ENCODE data around the gene ANKLE2.
"Not testable (repeated sequence)": the region's sequence is repeated elsewhere in the genome, so short reads cannot be mapped to it uniquely, and the experiment has no call there.

ANKLE2 gene

GRCh38 chr12:132803888-132804287, 42.3 kb upstream of the ANKLE2 start:
- H3K27me3 ChIP-seq (replicated peaks), result no peaks in the 10 kb centered on the region
- H3K36me3 ChIP-seq (replicated peaks), result peaks cover 78% of the 10 kb centered on the region
- in situ Hi-C loops (cut with HindIII; ENCODE audit: low pct_ligation_motif_present, low sequenced_read_pairs), result no loop called here
- H3K4me3 ChIP-seq (ENCODE audit: low read depth, low read length), result no peak overlapping the region
- TF ChIP-seq CTCF (IDR thresholded peaks at IDR 0.05; ENCODE audit: low read depth, low read length, missing control alignments), result no peak
- DNase-seq, result no peak
- no peak overlapping the region for H3K27ac ChIP-seq

GRCh38 chr12:132803125-132803524, 41.5 kb upstream of the ANKLE2 start:
- no peaks in the 10 kb centered on the region for H3K27me3 ChIP-seq (replicated peaks)
- peaks cover 75% of the 10 kb centered on the region for H3K36me3 ChIP-seq (replicated peaks)
- TF ChIP-seq CTCF (IDR thresholded peaks at IDR 0.05; ENCODE audit: low read depth, low read length, missing control alignments), result no peak
- H3K4me3 ChIP-seq (ENCODE audit: low read depth, low read length), result no peak overlapping the region
- in situ Hi-C loops (cut with HindIII; ENCODE audit: low pct_ligation_motif_present, low sequenced_read_pairs), result no loop called here
- no peak overlapping the region for H3K27ac ChIP-seq
- no peak for DNase-seq

GRCh38 chr12:132801741-132802140, 40.1 kb upstream of the ANKLE2 start:
- H3K27me3 ChIP-seq (replicated peaks), result no peaks in the 10 kb centered on the region
- H3K27ac ChIP-seq, result no peak overlapping the region
- H3K4me3 ChIP-seq (ENCODE audit: low read depth, low read length), result no peak overlapping the region
- in situ Hi-C loops (cut with HindIII; ENCODE audit: low pct_ligation_motif_present, low sequenced_read_pairs), result no loop called here
- no peak for DNase-seq
- no peak for TF ChIP-seq CTCF (IDR thresholded peaks at IDR 0.05; ENCODE audit: low read depth, low read length, missing control alignments)
- H3K36me3 ChIP-seq (replicated peaks), result peaks cover 76% of the 10 kb centered on the region

- H3K4me3 ChIP-seq (ENCODE audit: low read depth, low read length), result no peak overlapping the region
- H3K36me3 ChIP-seq (replicated peaks), result peaks cover 76% of the 10 kb centered on the region
- TF ChIP-seq CTCF (IDR thresholded peaks at IDR 0.05; ENCODE audit: low read depth, low read length, missing control alignments), result no peak
- in situ Hi-C loops (cut with HindIII; ENCODE audit: low pct_ligation_motif_present, low sequenced_read_pairs), result no loop called here
- DNase-seq, result no peak
- H3K27me3 ChIP-seq (replicated peaks), result no peaks in the 10 kb centered on the region
- no peak overlapping the region for H3K27ac ChIP-seq
Observed at GRCh38 chr12:132798836-132799235, 37.2 kb upstream of the ANKLE2 start.

GRCh38 chr12:132797820-132798570, 36.4 kb upstream of the ANKLE2 start:
- H3K4me3 ChIP-seq (ENCODE audit: low read depth, low read length), result no peak overlapping the region
- no peak overlapping the region for H3K27ac ChIP-seq
- no peak for TF ChIP-seq CTCF (IDR thresholded peaks at IDR 0.05; ENCODE audit: low read depth, low read length, missing control alignments)
- H3K36me3 ChIP-seq (replicated peaks), result peaks cover 71% of the 10 kb centered on the region
- DNase-seq, result no peak
- no peaks in the 10 kb centered on the region for H3K27me3 ChIP-seq (replicated peaks)
- in situ Hi-C loops (cut with HindIII; ENCODE audit: low pct_ligation_motif_present, low sequenced_read_pairs), result no loop called here

GRCh38 chr12:132795847-132796246, 34.2 kb upstream of the ANKLE2 start:
- TF ChIP-seq CTCF (IDR thresholded peaks at IDR 0.05; ENCODE audit: low read depth, low read length, missing control alignments), result no peak
- H3K36me3 ChIP-seq (replicated peaks), result peaks cover 58% of the 10 kb centered on the region
- in situ Hi-C loops (cut with HindIII; ENCODE audit: low pct_ligation_motif_present, low sequenced_read_pairs), result no loop called here

GRCh38 chr12:132791940-132792339, 30.3 kb upstream of the ANKLE2 start:
- H3K27me3 ChIP-seq (replicated peaks); in situ Hi-C loops (cut with HindIII; ENCODE audit: low pct_ligation_motif_present, low sequenced_read_pairs); H3K4me3 ChIP-seq (ENCODE audit: low read depth, low read length); H3K27ac ChIP-seq; DNase-seq: not testable (repeated sequence)
- peaks cover 57% of the 10 kb centered on the region for H3K36me3 ChIP-seq (replicated peaks)

More at GRCh38 chr12:132795847-132796246, 34.2 kb upstream of the ANKLE2 start:
- Histone ChIP-seq H3K4me3 (ENCODE audit: low read depth, low read length) (no peak overlapping the region), H3K27me3 (replicated peaks) (no peaks in the 10 kb centered on the region), H3K27ac (no peak overlapping the region)
- DNase-seq, result no peak
